K562 (cell line): ENCODE measurements around the gene VIPR2.

Experiments
- HBP1 ChIP-seq: fragments of 450-650 bp; formaldehyde crosslinking; IDR thresholded peaks from 2 replicates; pipeline ENCODE4 v1.4.0; 2022; ENCODE audit warnings: missing genetic modification characterization
- HDGF ChIP-seq: fragments of 450-650 bp; IDR thresholded peaks from 2 replicates; pipeline ENCODE4 v1.6.1; 2016
- LARP7 ChIP-seq: fragments of 450-650 bp; IDR thresholded peaks from 2 replicates; pipeline ENCODE4 v1.6.1; 2016
- POLR2A ChIP-seq: fragments of 450-650 bp; conservative IDR thresholded peaks from 2 replicates; pipeline ENCODE4 v1.6.1; 2016
- RBM17 ChIP-seq: fragments of 200-400 bp; formaldehyde crosslinking; IDR thresholded peaks from 2 replicates; pipeline ENCODE4 v1.6.1; 2017; ENCODE audit warnings: low read depth, mild to moderate bottlenecking, low read length, borderline replicate concordance
- ZNF146 ChIP-seq: IDR thresholded peaks from one replicate; pipeline ENCODE4 v1.6.1; 2018; ENCODE audit warnings: missing compliant biosample characterization; ENCODE audit not compliant: unreplicated experiment
- ZNF830 ChIP-seq: fragments of 250-450 bp; sonication (Bioruptor Pico); IDR thresholded peaks from 2 replicates; pipeline ENCODE4 v1.5.0; 2021; ENCODE audit warnings: mild to moderate bottlenecking
- TF ChIP-seq, protein P1 (sequence below), 3 experiments: IDR thresholded peaks in 2 of 3; conservative IDR thresholded peaks in 1 of 3; 2 replicates each; pipeline ENCODE4 v1.5.1; 2011 to 2012; ENCODE audit warnings: low read length in 3 of 3, mild to moderate bottlenecking in 3 of 3, control low read depth in 2 of 3, improper control_type of control experiment in 1 of 3, inconsistent platforms in 1 of 3, low read depth in 1 of 3, mixed read lengths in 1 of 3, moderate library complexity in 1 of 3; ENCODE audit not compliant: insufficient read depth in 2 of 3
- TF ChIP-seq, protein P2 (sequence below): fragments of 250-450 bp; sonication (Bioruptor Pico); IDR thresholded peaks from 2 replicates; pipeline ENCODE4 v1.5.0; 2021
- TF ChIP-seq, protein P3 (sequence below): IDR thresholded peaks from 2 replicates; pipeline ENCODE4 v1.6.1; 2014; ENCODE audit warnings: antibody characterized with exemption

- TF ChIP-seq ZNF830 (no peak), ZNF146 (CRISPR knock-in tag) (no peak), HBP1 (CRISPR knock-in tag) (no peak), HDGF (no peak), POLR2A (no peak), LARP7 (no peak), RBM17 (no peak)
- TF ChIP-seq, protein P1, sequence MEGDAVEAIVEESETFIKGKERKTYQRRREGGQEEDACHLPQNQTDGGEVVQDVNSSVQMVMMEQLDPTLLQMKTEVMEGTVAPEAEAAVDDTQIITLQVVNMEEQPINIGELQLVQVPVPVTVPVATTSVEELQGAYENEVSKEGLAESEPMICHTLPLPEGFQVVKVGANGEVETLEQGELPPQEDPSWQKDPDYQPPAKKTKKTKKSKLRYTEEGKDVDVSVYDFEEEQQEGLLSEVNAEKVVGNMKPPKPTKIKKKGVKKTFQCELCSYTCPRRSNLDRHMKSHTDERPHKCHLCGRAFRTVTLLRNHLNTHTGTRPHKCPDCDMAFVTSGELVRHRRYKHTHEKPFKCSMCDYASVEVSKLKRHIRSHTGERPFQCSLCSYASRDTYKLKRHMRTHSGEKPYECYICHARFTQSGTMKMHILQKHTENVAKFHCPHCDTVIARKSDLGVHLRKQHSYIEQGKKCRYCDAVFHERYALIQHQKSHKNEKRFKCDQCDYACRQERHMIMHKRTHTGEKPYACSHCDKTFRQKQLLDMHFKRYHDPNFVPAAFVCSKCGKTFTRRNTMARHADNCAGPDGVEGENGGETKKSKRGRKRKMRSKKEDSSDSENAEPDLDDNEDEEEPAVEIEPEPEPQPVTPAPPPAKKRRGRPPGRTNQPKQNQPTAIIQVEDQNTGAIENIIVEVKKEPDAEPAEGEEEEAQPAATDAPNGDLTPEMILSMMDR (IDR thresholded peaks at IDR 0.05 in 2 of 3, conservative IDR thresholded peaks at IDR 0.05 in 1 of 3; ENCODE audit: insufficient read depth in 2 of 3, low read depth in 1 of 3, low read length in 3 of 3), result no peak
- TF ChIP-seq, protein P2, sequence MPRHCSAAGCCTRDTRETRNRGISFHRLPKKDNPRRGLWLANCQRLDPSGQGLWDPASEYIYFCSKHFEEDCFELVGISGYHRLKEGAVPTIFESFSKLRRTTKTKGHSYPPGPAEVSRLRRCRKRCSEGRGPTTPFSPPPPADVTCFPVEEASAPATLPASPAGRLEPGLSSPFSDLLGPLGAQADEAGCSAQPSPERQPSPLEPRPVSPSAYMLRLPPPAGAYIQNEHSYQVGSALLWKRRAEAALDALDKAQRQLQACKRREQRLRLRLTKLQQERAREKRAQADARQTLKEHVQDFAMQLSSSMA (CRISPR knock-in tag), result no peak
- TF ChIP-seq, protein P3, sequence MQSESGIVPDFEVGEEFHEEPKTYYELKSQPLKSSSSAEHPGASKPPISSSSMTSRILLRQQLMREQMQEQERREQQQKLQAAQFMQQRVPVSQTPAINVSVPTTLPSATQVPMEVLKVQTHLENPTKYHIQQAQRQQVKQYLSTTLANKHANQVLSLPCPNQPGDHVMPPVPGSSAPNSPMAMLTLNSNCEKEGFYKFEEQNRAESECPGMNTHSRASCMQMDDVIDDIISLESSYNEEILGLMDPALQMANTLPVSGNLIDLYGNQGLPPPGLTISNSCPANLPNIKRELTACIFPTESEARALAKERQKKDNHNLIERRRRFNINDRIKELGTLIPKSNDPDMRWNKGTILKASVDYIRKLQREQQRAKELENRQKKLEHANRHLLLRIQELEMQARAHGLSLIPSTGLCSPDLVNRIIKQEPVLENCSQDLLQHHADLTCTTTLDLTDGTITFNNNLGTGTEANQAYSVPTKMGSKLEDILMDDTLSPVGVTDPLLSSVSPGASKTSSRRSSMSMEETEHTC, result no peak
Measured at GRCh38 chr7:159155410-159155809, 10.7 kb upstream of the VIPR2 start.
